Heart right ventricle (tissue), 16 donors: ENCODE data around the gene TCL1B. TPM values are rescaled to one million over a fixed set of nuclear protein-coding genes. Genes with fewer than 3 reads are reported as not detected.

ENCODE experiments used
- ATAC-seq, 8 donors: fragments of 200-7000 bp; cut with Tn5 transposase; one replicate each; pipeline ENCODE4 v1.9.1; 2020; ENCODE audit warnings: mild to moderate bottlenecking in 8 of 8, moderate library complexity in 8 of 8, moderate number of reproducible peaks in 1 of 8
- DNase-seq, 2 donors: peaks; one replicate each; pipeline ENCODE4 v3.0.0-alpha.2; 2020
- H3K27ac ChIP-seq, 10 donors: fragments of 200-600 bp; sonication (generic) in 2 of 10; one replicate each; pipeline versions ENCODE4 v1.5.0 to v1.8.0; 2020 to 2022; ENCODE audit warnings: mild to moderate bottlenecking in 3 of 10
- H3K27me3 ChIP-seq, 7 donors: fragments of 200-600 bp; one replicate each; pipeline ENCODE4 v1.8.0; 2021 to 2022; ENCODE audit warnings: mild to moderate bottlenecking in 2 of 7
- H3K36me3 ChIP-seq, 9 donors: fragments of 200-600 bp; sonication (generic) in 1 of 9; one replicate each; pipeline versions ENCODE4 v1.5.0 to v1.8.0; 2020 to 2022; ENCODE audit warnings: mild to moderate bottlenecking in 2 of 9
- H3K4me1 ChIP-seq, 9 donors: fragments of 200-600 bp; sonication (generic) in 1 of 9; one replicate each; pipeline versions ENCODE4 v1.5.0 to v1.8.0; 2020 to 2022; ENCODE audit warnings: mild to moderate bottlenecking in 4 of 9
- H3K4me3 ChIP-seq, 10 donors: fragments of 200-600 bp; sonication (generic) in 2 of 10; one replicate each; pipeline versions ENCODE4 v1.5.0 to v1.8.0; 2020 to 2022; ENCODE audit warnings: mild to moderate bottlenecking in 7 of 10, moderate library complexity in 2 of 10
- H3K9me3 ChIP-seq, 11 donors: fragments of 200-600 bp in 10 of 11; sonication (generic) in 2 of 11; one replicate each; pipeline versions ENCODE4 v1.5.0 to v1.8.0; 2013 to 2022; ENCODE audit warnings: mild to moderate bottlenecking in 2 of 11, control low read depth in 1 of 11, moderate library complexity in 1 of 11
- WGBS, 2 donors: extraction: QIAGEN DNeasy Blood & Tissue Kit; methylation state at CpG; one replicate each; pipeline ENCODE4 v1.1.7; 2013; ENCODE audit warnings: inconsistent platforms in 1 of 2; 5-methylcytosine and 5-hydroxymethylcytosine counted together
- intact Hi-C, 10 donors: fragments of 100-400 bp; cut with DNase I; formaldehyde crosslinking; loops; one replicate each; pipeline versions ENCODE4 v1.11.1 to v1.14.2; 2022
- polyA plus RNA-seq, 2 donors: library from polyadenylated mRNA; stranded (reverse); fragments of 200-250 nt; gene quantifications; one replicate each; pipeline ENCODE4 v1.2.3, GENCODE V29; 2013
- total RNA-seq, 10 donors: library from RNA; stranded (reverse); fragmentation: NEBNext Ultra II Directional in 3 of 10; extraction: Animal tissue kit (Norgen Biotek cat#: 25700) in 3 of 10; gene quantifications; one replicate each; pipeline versions ENCODE4 v1.2.1 to v1.2.4, GENCODE V29; 2021 to 2023
- TF ChIP-seq, protein P1 (sequence below), 9 donors: fragments of 200-600 bp; sonication (generic) in 2 of 9; IDR thresholded peaks; one replicate each; pipeline versions ENCODE4 v1.5.0 to v1.8.0; 2021 to 2022; ENCODE audit warnings: antibody characterized with exemption in 9 of 9, mild to moderate bottlenecking in 5 of 9, moderate library complexity in 1 of 9
- donor health status: Arrhythmogenic right ventricular cardiomyopathy.
- donor health status: ischemic (EF 13 %, LVEDD 7.1; RV severe dilation, severe dysfunction).
- donor health status: healthy with polysubstance abuse.
- donor health status: DM: no; HTN: yes; CAD: no.
- donor health status: DM: no; HTN: no; CAD: no.
- donor health status: ischemic (EF 25% LVEDD 6.9; RV normal size, moderate dysfunction).
- donor health status: ischemic (EF 25% LVEDD 5.7; RV mildly dilated, moderate dysfunction).
- donor health status: healthy.
- donor health status: DM: yes; HTN: yes; CAD: no.
- donor health status: Ischemic cardiomyopathy.
- donor health status: ischemic (EF 35%, LVEDD 5.7; RV mildly dilated, moderate dysfunction).
- donor health status: nonischemic (EF 11% LVEDD 7.7; RV severe dilation, severe dysfunction).
- donor health status: DM: yes; HTN: yes; CAD: no.
- donor health status: PGD.
- donor health status: ischemic (EF 29% LVEDD 5.4; RV normal size, mild dysfunction).
- donor health status: nonischemic (EF 23%, LVEDD 6.1; RV moderate dilation, normal function).

The TCL1B gene
- total and polyA plus RNA-seq, 12 donors, result not detected

DNA sequence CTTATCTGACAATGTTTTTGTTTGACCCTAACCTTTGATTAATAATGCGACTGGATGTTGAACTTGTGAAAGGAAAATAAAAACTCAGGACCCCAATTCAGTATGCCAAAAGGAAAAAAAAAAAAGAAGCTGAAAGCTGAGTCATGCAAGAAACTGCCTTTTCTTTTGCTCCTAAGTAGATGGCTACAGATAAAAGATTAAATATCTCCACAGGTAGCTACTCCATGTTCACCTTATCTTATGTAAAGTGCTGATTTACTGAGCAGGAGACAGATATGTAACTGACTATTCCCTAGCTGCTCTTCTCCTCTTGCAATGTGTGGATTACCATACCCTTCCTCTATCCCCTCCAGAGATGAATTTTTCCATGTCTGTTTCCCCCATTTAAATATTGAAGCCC, 30.8 kb upstream of the TCL1B start:
- no peak overlapping the region for H3K27ac ChIP-seq
- H3K4me1 ChIP-seq, result peaks cover 0 to 12% (median 0%) of the 10 kb centered on the region in 9 donors
- no peaks in the 10 kb centered on the region for H3K36me3 ChIP-seq
- 60 to 66% methylated on average over 1 of the region's 1 CpG for WGBS, 2 donors
- H3K27me3 ChIP-seq, result peaks cover 0 to 32% (median 10%) of the 10 kb centered on the region in 7 donors
- H3K4me3 ChIP-seq, result no peak overlapping the region
- no peak for ATAC-seq
- no peaks in the 10 kb centered on the region for H3K9me3 ChIP-seq
- intact Hi-C loops, result no loop called here
- TF ChIP-seq, protein P1, sequence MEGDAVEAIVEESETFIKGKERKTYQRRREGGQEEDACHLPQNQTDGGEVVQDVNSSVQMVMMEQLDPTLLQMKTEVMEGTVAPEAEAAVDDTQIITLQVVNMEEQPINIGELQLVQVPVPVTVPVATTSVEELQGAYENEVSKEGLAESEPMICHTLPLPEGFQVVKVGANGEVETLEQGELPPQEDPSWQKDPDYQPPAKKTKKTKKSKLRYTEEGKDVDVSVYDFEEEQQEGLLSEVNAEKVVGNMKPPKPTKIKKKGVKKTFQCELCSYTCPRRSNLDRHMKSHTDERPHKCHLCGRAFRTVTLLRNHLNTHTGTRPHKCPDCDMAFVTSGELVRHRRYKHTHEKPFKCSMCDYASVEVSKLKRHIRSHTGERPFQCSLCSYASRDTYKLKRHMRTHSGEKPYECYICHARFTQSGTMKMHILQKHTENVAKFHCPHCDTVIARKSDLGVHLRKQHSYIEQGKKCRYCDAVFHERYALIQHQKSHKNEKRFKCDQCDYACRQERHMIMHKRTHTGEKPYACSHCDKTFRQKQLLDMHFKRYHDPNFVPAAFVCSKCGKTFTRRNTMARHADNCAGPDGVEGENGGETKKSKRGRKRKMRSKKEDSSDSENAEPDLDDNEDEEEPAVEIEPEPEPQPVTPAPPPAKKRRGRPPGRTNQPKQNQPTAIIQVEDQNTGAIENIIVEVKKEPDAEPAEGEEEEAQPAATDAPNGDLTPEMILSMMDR (IDR thresholded peaks at IDR 0.05), result no peak
- DNase-seq, result no peak

DNA sequence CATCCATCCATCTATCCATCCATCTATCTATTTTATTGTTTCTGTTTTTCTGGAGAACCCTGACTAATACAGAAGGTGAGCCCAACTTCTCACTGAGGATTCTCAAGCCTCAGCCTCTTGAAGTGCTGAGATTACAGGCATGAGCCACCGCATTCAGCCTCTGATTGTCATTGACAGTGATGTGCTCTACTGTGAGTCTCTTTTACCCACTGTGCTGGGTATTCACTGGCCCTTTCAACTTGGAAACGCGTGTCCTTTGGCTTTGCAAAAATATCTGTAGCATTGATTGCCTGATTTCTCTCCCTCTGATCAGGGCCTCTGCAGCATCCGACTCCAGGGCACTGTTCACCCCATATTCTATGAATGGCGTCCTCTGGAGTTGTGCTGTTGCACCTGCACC, 29.6 kb upstream of the TCL1B start:
- DNase-seq (no peak), ATAC-seq (no peak)
- H3K4me3 ChIP-seq, result no peak overlapping the region
- H3K27me3 ChIP-seq, result peaks cover 0 to 42% (median 10%) of the 10 kb centered on the region in 7 donors
- 71 to 72% methylated on average over 5 of the region's 5 CpGs for WGBS, 2 donors
- peaks cover 0 to 12% (median 0%) of the 10 kb centered on the region in 9 donors for H3K4me1 ChIP-seq
- TF ChIP-seq, protein P1 (IDR thresholded peaks at IDR 0.05), result no peak
- no peaks in the 10 kb centered on the region for H3K9me3 ChIP-seq
- H3K36me3 ChIP-seq, result no peaks in the 10 kb centered on the region
- H3K27ac ChIP-seq, result no peak overlapping the region
- intact Hi-C loops, result no loop called here

DNA sequence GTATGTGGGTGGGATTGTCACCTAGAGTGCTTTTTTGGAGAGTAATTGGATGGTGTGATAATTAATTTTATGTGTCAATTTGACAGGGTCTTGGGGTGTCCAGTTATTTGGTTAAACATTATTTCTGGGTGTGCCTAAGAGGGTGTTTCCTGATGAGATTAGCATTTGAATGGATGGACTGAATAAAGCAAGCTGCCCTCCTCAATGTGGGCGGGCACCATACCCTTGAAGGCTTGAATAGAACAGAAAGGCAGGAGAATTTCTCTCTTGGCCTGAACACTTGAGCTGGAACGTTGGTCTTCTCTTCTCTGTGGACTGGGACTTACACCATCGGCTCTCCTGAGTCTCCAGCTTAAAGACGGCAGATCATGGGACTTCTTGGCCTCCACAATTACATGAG, 28.8 kb upstream of the TCL1B start:
- DNase-seq (no peak), ATAC-seq (no peak)

DNA sequence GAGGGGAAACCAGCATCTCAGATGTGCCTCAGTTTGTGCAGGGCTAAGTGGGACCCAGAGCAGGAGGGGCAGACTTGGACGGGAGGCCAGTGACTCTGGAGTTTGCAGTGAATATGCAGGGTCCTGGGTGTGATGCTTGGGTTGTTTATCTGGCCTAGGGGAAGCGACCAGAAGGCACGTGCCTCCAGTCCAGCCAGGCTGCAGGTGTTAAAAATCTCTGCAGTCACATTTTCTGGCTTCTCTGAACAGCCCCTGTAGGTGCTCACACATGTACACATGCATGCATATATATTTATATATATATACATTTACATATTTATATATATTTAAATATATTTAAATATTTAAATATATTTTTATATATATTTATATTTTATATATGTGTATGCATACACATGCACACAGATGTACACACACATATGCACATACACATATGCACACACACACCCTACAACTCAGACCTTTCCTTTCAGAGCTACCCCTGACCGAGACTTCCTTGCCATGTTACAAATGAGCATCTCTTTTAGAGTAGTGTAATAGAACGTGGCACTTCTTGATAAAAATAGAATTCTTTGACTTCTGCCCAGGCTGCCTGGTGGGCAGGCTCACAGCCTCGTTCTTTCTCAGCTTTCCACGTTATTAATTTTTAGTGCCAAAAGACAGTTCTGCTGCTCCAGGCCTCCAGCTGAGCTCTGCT, 26.8 kb upstream of the TCL1B start:
- TF ChIP-seq, protein P1 (IDR thresholded peaks at IDR 0.05), result no peak
- ATAC-seq (no peak), DNase-seq (no peak)
- no peak overlapping the region for H3K27ac ChIP-seq
- no peaks in the 10 kb centered on the region for H3K9me3 ChIP-seq
- intact Hi-C loops, result no loop called here
- H3K36me3 ChIP-seq, result no peaks in the 10 kb centered on the region
- peaks cover 0 to 14% (median 0%) of the 10 kb centered on the region in 9 donors for H3K4me1 ChIP-seq
- WGBS, 2 donors, result 45 to 49% methylated on average over 7 of the region's 7 CpGs
- no peak overlapping the region for H3K4me3 ChIP-seq
- H3K27me3 ChIP-seq, result peaks cover 0 to 50% (median 14%) of the 10 kb centered on the region in 7 donors

More for the DNA sequence above, 28.8 kb upstream of the TCL1B start:
- Histone ChIP-seq H3K36me3 (no peaks in the 10 kb centered on the region), H3K27ac (no peak overlapping the region), H3K27me3 (peaks cover 0 to 50% (median 10%) of the 10 kb centered on the region in 7 donors), H3K4me3 (no peak overlapping the region), H3K9me3 (no peaks in the 10 kb centered on the region), H3K4me1 (peaks cover 0 to 7% (median 0%) of the 10 kb centered on the region in 9 donors)
- TF ChIP-seq, protein P1 (IDR thresholded peaks at IDR 0.05), result no peak
- 63 to 81% methylated on average over 4 of the region's 4 CpGs for WGBS, 2 donors
- intact Hi-C loops, result no loop called here
